ENCODE results near the gene C20orf144. TPM values are rescaled to one million over a fixed set of nuclear protein-coding genes. Genes with fewer than 3 reads are reported as not detected.
"Not testable (repeated sequence)": the region's sequence is repeated elsewhere in the genome, so short reads cannot be mapped to it uniquely, and the experiment has no call there.

C20orf144 gene
- total and polyA plus RNA-seq, 11 donors, result 0.13 to 0.50 (median 0.15) TPM; not detected in 8

DNA sequence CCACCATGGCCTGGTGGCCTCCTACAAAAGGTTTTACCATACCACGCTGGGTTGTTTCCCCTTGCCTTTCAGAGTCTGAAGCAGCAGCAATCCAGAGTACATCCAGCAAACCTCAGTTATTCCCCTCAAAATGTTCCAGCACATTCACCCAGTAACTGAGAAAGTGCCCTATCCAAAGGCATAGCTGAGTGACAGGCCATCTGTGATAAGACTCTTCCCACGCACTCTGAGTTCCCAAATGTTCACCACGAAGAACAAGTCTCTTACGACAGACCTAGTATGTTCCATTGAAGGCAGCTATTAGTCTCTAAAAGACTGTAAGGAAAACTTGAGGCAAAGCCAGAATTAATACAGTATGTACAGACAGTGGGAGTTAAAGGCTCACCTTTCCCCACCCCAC, 31.6 kb upstream of the C20orf144 start:
- intact Hi-C loops (cut with DNase I), result no loop called here
- Histone ChIP-seq H3K4me3 (no peak overlapping the region), H3K27ac (no peak overlapping the region), H3K36me3 (peaks cover 0 to 100% (median 84%) of the 10 kb centered on the region in 9 donors), H3K4me1 (no peaks in the 10 kb centered on the region), H3K9me3 (no peaks in the 10 kb centered on the region), H3K27me3 (no peaks in the 10 kb centered on the region)
- ATAC-seq (no peak), DNase-seq (no peak)
- TF ChIP-seq, protein P1, sequence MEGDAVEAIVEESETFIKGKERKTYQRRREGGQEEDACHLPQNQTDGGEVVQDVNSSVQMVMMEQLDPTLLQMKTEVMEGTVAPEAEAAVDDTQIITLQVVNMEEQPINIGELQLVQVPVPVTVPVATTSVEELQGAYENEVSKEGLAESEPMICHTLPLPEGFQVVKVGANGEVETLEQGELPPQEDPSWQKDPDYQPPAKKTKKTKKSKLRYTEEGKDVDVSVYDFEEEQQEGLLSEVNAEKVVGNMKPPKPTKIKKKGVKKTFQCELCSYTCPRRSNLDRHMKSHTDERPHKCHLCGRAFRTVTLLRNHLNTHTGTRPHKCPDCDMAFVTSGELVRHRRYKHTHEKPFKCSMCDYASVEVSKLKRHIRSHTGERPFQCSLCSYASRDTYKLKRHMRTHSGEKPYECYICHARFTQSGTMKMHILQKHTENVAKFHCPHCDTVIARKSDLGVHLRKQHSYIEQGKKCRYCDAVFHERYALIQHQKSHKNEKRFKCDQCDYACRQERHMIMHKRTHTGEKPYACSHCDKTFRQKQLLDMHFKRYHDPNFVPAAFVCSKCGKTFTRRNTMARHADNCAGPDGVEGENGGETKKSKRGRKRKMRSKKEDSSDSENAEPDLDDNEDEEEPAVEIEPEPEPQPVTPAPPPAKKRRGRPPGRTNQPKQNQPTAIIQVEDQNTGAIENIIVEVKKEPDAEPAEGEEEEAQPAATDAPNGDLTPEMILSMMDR (IDR thresholded peaks at IDR 0.05), result no peak
- no peak for TF ChIP-seq POLR2A (IDR thresholded peaks at IDR 0.05)
- 76 to 86% (median 79%) methylated on average over 4 of the region's 4 CpGs for WGBS, 4 donors

DNA sequence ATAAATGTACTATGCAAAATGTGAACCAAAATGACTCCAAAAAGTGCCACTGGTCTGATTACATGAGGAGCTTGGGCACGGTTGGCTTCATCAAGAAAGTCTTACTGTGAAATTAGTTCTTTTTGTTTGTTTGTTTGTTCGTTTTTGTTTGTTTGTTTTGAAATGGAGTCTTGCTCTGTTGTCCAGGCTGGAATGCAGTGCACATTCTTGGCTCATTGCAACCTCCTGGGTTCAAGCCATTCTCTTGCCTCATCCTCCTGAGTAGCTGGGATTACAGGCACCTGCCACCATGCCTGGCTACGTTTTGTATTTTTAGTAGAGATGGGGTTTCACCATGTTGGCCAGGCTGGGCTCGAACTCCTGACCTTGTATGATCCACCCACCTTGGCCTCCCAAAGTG, 30.2 kb upstream of the C20orf144 start:
- peaks cover 0 to 98% (median 80%) of the 10 kb centered on the region in 9 donors for H3K36me3 ChIP-seq

DNA sequence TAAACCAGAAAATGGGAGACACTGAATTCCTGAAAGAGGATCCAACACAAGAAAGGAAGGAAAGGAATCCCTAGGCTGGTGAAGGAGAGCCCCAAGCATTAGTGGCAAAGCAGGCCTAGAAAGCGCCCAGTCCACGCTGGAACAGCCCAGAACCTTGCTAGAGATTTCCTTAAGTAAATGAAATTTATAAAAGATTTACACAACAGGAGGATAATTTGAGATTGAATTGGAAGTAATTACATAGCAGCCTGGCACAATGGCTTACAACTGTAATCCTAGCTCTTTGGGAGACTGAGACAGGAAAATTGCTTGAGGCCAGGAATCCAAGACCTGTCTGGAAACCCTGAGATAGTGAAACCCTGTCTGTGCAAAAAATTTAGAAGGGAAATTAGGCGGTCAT, 26.8 kb upstream of the C20orf144 start:
- Histone ChIP-seq H3K4me1 (no peaks in the 10 kb centered on the region), H3K4me3 (no peak overlapping the region), H3K36me3 (peaks cover 0 to 97% (median 79%) of the 10 kb centered on the region in 9 donors), H3K9me3 (no peaks in the 10 kb centered on the region), H3K27ac (no peak overlapping the region), H3K27me3 (no peaks in the 10 kb centered on the region)
- 93 to 99% (median 98%) methylated on average over 3 of the region's 3 CpGs for WGBS, 4 donors
- TF ChIP-seq, protein P1 (IDR thresholded peaks at IDR 0.05), result no peak
- TF ChIP-seq POLR2A (IDR thresholded peaks at IDR 0.05), result no peak
- intact Hi-C loops (cut with DNase I), result no loop called here
- DNase-seq (no peak), ATAC-seq (no peak)

More for the DNA sequence above, 30.2 kb upstream of the C20orf144 start:
- ATAC-seq; H3K27ac ChIP-seq; H3K4me3 ChIP-seq; DNase-seq; H3K4me1 ChIP-seq; intact Hi-C loops (cut with DNase I); H3K9me3 ChIP-seq; H3K27me3 ChIP-seq: not testable (repeated sequence)
- WGBS, 4 donors, result 83 to 94% (median 87%) methylated on average over 4 of the region's 4 CpGs

DNA sequence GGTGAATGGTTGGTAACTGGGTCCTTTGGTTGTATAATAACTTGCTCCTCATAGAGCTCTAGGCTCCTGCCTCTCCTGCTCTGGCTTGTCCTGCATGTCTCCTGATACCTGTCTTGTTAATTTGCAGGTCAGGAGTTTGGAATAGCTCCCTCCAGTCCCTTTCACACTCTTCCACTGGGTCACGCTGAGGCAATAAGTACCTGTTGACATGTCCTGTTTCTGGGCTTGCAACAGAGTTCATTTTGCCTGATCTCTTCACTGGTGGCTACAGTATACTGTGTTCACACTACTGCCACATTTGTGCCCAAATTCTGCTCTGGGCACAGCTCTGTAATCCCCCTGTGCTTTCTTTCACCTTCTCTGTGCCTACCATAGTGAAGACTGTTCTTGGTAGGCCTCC, 25.4 kb upstream of the C20orf144 start:
- Histone ChIP-seq H3K4me1 (no peaks in the 10 kb centered on the region), H3K36me3 (peaks cover 0 to 97% (median 81%) of the 10 kb centered on the region in 9 donors), H3K27me3 (no peaks in the 10 kb centered on the region), H3K9me3 (no peaks in the 10 kb centered on the region), H3K27ac (no peak overlapping the region), H3K4me3 (no peak overlapping the region)
- DNase-seq (no peak), ATAC-seq (no peak)
- intact Hi-C loops (cut with DNase I), result no loop called here
- no peak for TF ChIP-seq POLR2A (IDR thresholded peaks at IDR 0.05)
- TF ChIP-seq, protein P1 (IDR thresholded peaks at IDR 0.05), result no peak
- 48 to 86% (median 79%) methylated on average over 1 of the region's 1 CpG for WGBS, 4 donors

DNA sequence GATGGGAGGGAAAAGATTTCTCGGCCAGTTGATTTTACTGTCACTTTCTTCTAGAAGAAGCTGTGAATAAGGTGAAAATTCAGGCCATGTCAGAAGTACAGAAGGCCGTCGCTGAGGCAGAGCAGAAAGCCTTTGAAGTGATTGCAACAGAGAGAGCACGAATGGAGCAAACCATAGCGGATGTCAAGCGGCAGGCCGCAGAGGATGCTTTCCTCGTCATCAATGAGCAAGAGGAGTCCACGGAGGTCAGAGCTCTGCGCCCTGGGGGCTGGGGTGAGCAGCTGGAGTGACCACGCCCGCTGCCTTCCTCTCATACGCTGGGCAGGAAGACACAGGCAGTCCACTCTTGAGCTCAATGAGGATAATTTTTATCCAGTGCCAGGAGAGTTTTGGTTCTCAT, 21.8 kb upstream of the C20orf144 start:
- Histone ChIP-seq H3K9me3 (no peaks in the 10 kb centered on the region), H3K36me3 (peaks cover 0 to 93% (median 85%) of the 10 kb centered on the region in 9 donors), H3K27me3 (no peaks in the 10 kb centered on the region), H3K4me1 (no peaks in the 10 kb centered on the region), H3K4me3 (no peak overlapping the region), H3K27ac (no peak overlapping the region)
- WGBS, 4 donors, result 58 to 78% (median 76%) methylated on average over 13 of the region's 13 CpGs
- intact Hi-C loops (cut with DNase I), result no loop called here
- TF ChIP-seq, protein P1 (IDR thresholded peaks at IDR 0.05), result no peak
- no peak for TF ChIP-seq POLR2A (IDR thresholded peaks at IDR 0.05)
- ATAC-seq, result no peak
- DNase-seq, result no peak
